Hematopoietic multipotent progenitor cell treated with erythropoietin and hydrocortisone succinate and interleukin-3 and kit ligand, for 6 days (in vitro differentiated cells): ENCODE data around the gene EID3.
"Not testable (repeated sequence)": the region's sequence is repeated elsewhere in the genome, so short reads cannot be mapped to it uniquely, and the experiment has no call there.

Experiments used
- DNase-seq: peaks from one replicate; pipeline ENCODE4 v3.0.0-alpha.2; 2015

EID3 gene

GRCh38 chr12:104313568-104314241 lies 10.2 kb downstream of the EID3 start:
- DNase-seq, result no peak

GRCh38 chr12:104314242-104314614 lies 10.7 kb downstream of the EID3 start:
- DNase-seq, result peak; percentile 51

GRCh38 chr12:104315326-104316224 lies 12.0 kb downstream of the EID3 start:
- no peak for DNase-seq

- DNase-seq, result no peak
Measured at GRCh38 chr12:104316936-104317335, 13.4 kb downstream of the EID3 start.

DNA sequence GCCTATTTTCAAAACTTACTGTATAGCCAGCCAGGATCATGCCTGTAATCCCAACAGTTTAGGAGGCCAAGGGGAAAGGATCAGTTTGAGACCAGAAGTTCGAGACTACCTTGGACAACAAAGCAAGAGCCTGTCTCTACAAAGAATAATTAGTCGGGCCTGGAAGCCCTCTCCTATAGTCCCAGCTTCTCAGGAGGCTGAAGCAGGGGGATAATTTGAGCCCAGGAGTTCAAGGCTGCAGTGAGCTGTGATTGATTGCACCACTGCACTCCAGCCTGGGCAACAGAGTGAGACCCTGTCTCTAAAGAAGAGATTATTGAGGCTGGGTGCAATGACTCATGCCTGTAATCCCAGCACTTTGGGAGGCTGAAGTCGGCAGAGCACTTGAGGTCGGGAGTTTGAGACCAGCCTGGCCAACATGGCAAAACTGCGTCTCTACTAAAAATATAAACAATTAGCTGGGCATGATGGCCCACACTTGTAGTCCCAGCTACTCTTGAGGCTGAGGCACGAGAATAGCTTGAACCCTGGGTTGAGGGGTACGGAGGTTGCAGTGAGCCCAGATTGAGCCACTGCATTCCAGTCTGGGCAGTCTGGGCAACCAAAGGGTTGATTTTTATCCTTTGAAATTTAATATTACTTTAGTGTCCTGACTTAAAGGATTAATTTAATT lies 14.1 kb downstream of the EID3 start:
- no peak for DNase-seq

- DNase-seq, result no peak
Measured at GRCh38 chr12:104319028-104319427, 15.5 kb downstream of the EID3 start.

- DNase-seq, result no peak
Measured at GRCh38 chr12:104319918-104320626, 16.5 kb downstream of the EID3 start.

GRCh38 chr12:104320627-104321024 lies 17.1 kb downstream of the EID3 start:
- DNase-seq, result no peak

DNA sequence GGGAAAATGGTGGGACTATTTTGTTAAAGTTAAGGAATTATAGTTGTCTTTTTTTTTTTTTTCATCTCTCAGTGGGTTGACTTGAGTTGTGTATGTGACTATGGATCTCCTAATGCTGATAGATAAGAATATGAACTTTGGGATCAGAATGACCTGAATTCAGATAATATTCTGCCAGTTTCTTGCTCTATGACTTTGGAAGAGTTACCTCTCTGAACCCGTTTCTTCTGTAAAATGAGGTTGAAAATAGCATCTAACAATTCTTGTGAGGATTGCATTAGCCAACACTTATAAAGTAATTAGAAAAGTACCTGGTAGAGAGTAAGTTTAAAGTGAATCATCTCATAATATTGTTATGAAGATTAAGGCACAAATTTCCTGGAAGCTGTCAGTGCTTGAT lies 18.4 kb downstream of the EID3 start:
- DNase-seq, result no peak

DNA sequence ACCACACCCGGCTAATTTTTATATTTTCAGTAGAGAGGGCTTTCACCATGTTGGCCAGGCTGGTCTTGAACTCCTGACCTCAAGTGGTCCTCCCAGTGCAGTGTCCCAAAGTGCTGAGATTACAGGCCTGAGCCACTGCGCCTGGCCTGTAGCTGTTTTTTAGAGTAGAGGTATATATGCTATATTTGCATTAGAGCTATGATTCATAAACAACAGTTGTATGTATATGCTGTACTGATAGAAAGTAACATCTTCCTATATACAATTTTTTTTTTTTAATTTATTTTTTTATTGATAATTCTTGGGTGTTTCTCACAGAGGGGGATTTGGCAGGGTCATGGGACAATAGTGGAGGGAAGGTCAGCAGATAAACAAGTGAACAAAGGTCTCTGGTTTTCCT lies 19.0 kb downstream of the EID3 start:
- DNase-seq, result not testable (repeated sequence)

DNA sequence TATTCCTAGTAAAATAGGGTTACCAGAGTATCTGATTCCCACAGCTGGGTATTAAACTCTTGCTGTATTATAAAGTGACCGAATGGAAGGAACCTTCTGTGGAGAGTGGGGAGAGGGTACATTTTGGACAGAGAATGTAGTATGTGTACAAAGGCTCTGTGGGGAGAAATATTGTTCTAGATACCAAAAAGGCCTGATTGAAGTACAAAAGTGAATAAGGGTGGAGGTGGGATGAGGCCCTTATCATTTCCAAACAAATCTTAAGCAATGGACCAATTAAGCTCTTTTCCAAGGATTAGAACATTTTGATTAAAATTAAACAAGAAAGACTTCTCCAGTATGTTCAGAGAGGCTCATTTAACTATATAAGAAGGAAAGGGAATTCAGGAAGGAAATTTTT lies 20.4 kb downstream of the EID3 start:
- DNase-seq, result no peak

GRCh38 chr12:104328278-104328677 lies 24.7 kb downstream of the EID3 start:
- not testable (repeated sequence) for DNase-seq

GRCh38 chr12:104328790-104329189 lies 25.3 kb downstream of the EID3 start:
- DNase-seq, result no peak

- DNase-seq, result no peak
Measured at GRCh38 chr12:104329707-104330532, 26.4 kb downstream of the EID3 start.

DNA sequence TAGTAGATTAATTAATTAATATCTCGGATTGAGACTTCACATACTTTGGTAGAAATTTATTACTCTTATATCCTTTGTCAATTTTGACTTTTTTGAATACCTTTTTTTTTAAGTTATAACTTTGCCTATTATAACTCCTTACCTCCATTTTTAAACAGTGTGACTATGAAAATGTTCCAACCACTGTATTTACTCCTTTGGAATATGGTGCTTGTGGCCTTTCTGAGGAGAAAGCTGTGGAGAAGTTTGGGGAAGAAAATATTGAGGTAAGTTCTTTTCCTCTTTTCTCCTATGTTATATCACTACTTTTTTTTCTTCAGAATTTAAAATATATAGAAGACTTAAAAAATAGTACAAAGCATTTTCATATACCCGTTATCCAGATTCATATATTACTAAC lies 27.8 kb downstream of the EID3 start:
- DNase-seq, result no peak

DNA sequence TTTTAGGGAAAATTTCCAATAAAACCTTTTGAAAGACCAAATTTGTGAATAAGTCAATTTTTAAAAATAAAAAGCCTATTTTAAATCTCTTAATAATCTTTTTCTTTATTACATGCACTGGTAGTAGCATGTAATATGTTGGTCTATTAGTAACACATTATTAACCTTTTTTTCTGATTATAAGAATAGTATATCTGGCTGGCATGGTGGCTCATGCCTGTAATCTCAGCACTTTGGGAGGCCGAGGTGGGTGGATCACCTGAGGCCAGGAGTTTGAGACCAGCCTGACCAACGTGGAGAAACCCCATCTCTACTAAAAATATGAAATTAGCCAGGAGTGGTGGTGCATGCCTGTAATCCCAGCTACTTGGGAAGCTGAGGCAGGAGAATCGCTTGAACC lies 28.7 kb downstream of the EID3 start:
- DNase-seq, result not testable (repeated sequence)

DNA sequence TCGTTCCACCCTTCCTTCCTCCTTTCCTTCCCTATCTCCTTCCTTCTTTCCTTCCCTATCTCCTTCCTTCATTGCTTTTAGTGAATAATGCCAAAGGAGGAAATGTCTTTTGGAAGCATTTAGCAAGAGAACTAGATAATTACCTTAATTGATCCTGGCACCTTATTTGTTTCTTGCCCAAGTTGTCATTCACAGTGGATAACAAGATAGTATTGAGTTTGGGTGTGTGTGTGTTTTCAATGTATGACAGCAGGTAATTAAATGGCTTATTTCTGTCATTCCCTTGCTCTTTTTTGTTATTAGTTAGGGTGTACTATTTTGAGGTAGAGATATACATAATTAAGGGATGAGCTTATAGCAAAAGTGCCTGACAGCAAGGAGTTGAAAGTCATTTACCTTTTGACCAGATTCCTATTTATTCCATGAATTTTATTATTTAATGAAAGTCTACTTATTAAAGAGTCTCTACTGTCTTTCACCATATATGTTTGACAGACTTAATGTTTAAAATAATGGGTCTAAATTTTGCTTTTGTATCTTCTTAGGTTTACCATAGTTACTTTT lies 30.2 kb downstream of the EID3 start:
- DNase-seq, result no peak

DNA sequence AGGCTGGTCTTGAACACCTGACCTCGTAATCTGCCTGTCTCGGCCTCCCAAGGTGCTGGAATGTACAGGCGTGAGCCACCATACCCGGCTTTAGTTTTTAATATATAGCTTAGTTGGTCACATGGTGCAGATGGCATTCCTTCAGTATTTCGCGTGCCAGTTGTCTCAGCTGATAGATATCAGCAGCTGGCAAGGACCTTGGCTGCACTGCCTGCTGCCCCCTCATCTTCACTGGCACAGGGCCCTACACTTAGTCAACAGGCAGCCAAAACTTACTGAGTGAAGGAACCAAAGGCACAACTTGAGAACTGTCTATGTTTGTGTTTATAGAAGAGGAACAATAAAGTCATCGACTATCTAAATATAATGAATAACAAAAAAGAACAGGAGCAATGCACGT lies 31.0 kb downstream of the EID3 start:
- DNase-seq, result no peak

GRCh38 chr12:104336115-104336514 lies 32.6 kb downstream of the EID3 start:
- no peak for DNase-seq

DNA sequence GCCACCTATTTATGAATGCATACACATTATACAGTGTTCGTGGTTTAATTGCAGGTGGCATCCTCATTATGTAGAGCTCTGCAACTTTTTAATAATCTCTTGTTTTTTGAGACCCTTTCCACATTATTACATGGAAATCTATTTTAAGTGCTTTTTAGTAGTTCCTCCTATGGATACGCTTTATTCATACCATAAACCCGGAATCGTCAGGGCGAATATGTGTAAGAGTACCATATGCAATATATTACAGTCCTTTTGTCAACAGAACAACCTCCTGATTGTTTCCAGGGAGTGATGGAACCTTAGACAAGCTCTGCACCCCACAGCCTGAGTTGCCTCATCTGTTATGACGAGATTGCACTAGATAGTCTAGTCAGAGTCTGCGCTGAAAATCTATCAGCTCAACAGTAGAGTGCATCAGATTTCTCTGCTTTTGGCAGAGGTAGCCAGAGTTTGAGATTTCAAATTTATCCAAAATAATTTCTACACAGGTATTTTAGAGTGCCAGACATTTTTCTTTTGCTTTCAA lies 33.6 kb downstream of the EID3 start:
- no peak for DNase-seq

DNA sequence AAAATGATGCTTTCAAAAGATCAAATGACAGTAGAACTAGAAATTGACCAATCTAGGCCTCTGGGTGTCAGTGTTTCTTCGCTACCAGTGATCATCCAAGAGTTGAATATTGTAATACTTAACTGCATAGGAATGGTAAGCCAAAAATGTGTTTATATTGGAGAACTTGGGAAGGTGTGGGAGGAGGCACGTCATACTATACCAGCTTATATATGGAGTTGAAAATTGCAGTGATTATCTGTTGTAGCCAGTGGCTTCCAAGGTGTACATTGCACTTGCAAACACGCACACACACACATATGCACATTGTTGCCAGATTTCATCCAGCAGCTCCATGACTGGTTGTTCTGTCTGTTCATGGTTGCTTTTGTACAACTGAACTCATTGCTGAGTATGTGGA lies 36.1 kb downstream of the EID3 start:
- DNase-seq, result peak; percentile 11

GRCh38 chr12:104340177-104340576 lies 36.6 kb downstream of the EID3 start:
- DNase-seq, result no peak
